Hippocampal formation (tissue), 2 donors: ENCODE measurements around the gene ARIH2.
A peak's percentile ranks its signal among the peaks of the same experiment; 100 is the strongest.

ENCODE experiments used
- DNase-seq, 2 donors: peaks; one replicate each; lab custom pipeline; 2025; lab: John Stamatoyannopoulos, UW

ARIH2 gene

GRCh38 chr3:48929358-48930035, 10.9 kb downstream of the ARIH2 start:
- no peak for DNase-seq

- DNase-seq, result no peak
Observed at GRCh38 chr3:48930590-48930989, 11.9 kb downstream of the ARIH2 start.

GRCh38 chr3:48931944-48932580, 13.4 kb downstream of the ARIH2 start:
- no peak for DNase-seq

GRCh38 chr3:48934333-48934991, 15.8 kb downstream of the ARIH2 start:
- DNase-seq, result no peak

- no peak for DNase-seq
Observed at GRCh38 chr3:48935530-48935929, 16.9 kb downstream of the ARIH2 start.

- no peak for DNase-seq
Observed at GRCh38 chr3:48938156-48938555, 19.5 kb downstream of the ARIH2 start.

- no peak for DNase-seq
Observed at GRCh38 chr3:48938689-48939088, 20.0 kb downstream of the ARIH2 start.

- DNase-seq, result no peak
Observed at GRCh38 chr3:48945432-48945831, 26.8 kb downstream of the ARIH2 start.

GRCh38 chr3:48945891-48946549, 27.4 kb downstream of the ARIH2 start:
- DNase-seq, result no peak

GRCh38 chr3:48949376-48949717, 30.7 kb downstream of the ARIH2 start:
- no peak for DNase-seq

GRCh38 chr3:48950051-48950450, 31.4 kb downstream of the ARIH2 start:
- DNase-seq, result peak in 1 of 2 donors; percentile 55

- no peak for DNase-seq
Observed at GRCh38 chr3:48951764-48952163, 33.1 kb downstream of the ARIH2 start.

- DNase-seq, result peak in 1 of 2 donors; percentile 18
Observed at GRCh38 chr3:48952510-48953118, 34.0 kb downstream of the ARIH2 start.

GRCh38 chr3:48957006-48957705, 38.5 kb downstream of the ARIH2 start:
- DNase-seq, result no peak

- DNase-seq, result no peak
Observed at GRCh38 chr3:48960841-48961413, 42.3 kb downstream of the ARIH2 start.

- no peak for DNase-seq
Observed at GRCh38 chr3:48962340-48962739, 43.7 kb downstream of the ARIH2 start.

- no peak for DNase-seq
Observed at GRCh38 chr3:48962939-48963338, 44.3 kb downstream of the ARIH2 start.

GRCh38 chr3:48963591-48963990, 44.9 kb downstream of the ARIH2 start:
- DNase-seq, result no peak

GRCh38 chr3:48966367-48966766, 47.7 kb downstream of the ARIH2 start:
- DNase-seq, result no peak

- DNase-seq, result no peak
Observed at GRCh38 chr3:48966876-48967361, 48.3 kb downstream of the ARIH2 start.

GRCh38 chr3:48970586-48970985, 51.9 kb downstream of the ARIH2 start:
- no peak for DNase-seq
